HG02973 (cell line): Measurements from ENCODE around the gene CAGE1.
A peak's percentile ranks its signal among the peaks of the same experiment; 100 is the strongest.
"Not testable (repeated sequence)": the region's sequence is repeated elsewhere in the genome, so short reads cannot be mapped to it uniquely, and the experiment has no call there.

Experiments
- ATAC-seq: cut with Tn5 transposase; IDR thresholded peaks from one replicate; pipeline ENCODE4 v1.9.1; 2021; ENCODE audit warnings: moderate library complexity; ENCODE audit not compliant: unreplicated experiment

The CAGE1 gene

DNA sequence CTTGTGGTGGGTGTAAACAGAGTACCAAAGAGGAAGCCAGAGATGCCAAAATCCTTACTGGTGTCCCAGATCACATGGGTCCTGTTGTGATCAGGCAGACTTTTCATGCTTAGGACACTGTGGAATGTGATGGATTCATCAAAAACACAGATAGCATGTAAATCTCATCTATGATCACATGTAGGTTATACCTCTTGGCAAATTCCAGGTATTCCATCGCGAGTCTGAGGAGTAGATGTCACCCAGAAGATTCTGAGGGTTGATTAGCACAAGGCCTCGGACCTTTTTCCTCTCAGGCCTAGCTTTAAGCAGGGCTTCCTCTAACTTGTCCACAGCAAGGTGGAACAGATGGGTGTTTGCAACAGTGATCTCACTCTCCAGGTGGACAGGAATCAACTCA is 48.3 kb downstream of the CAGE1 start:
- no peak for ATAC-seq

DNA sequence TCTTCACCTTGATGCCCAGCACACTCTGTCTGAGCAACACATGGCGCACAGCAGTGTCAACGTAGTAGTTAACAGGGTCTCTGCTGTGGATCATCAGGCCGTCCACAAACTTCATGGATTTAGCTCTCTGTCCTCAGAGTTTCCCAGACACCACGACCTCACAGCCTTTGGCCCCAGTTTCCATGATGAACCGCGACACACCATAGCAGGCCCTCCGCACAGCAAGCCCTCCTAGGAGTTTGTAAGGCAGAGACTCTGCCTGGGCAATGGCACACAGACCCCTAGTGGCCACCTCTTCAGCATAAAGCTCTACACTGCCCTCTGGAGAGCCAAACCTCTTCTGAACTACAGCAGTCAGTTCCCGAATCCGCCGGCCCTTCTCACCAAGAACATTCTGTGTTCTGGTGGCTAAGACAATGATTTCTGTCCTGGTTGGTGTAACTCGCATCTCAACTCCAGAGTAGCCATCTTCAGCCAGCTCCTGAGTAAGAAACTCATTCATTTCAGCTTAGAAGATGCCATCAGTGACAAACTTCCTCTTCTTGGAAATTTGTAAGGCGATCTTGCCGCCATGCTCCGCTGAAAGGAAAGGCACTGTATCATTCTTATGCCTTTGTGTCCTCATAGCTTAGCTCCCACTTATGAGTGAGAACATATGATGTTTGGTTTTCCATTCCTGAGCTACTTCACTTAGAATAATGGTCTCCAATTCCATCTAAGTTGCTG is 50.4 kb downstream of the CAGE1 start:
- not testable (repeated sequence) for ATAC-seq

DNA sequence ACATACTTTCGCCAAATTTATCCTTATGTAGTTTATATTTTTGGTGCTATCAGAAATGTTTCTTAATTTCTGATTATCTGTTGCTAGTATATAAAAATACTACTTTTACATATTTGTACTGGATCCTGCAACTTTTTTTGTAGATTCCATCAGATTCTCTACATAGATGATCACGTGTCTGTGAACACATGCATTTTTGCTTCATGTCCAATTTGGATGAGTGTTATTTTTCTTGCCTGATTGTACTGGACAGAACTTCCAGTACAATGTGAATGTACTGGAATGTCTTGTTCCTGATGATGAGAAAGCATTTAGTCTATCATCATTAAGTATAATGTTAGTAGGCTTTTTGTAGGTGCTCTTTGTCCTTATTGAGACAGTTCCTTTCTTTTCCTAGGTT is 51.5 kb downstream of the CAGE1 start:
- ATAC-seq: no peak

DNA sequence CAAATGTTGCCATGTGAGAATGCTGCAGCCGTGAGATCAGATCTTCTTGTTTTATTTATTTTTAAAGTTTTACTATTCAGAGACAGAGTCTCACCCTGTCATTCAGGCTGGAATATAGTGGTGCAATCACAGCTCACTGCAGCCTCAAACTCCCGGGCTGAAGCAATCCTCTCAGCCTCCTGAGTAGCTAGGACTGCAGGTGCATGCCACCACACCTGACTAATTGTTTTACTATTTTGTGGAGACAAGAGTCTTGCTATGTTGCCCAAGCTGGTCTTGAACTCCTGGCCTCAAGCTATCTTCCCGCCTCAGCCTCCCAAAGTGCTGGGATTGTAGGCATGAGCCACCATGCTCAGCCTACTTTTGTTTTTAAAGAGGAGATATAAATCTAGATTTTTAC is 54.0 kb downstream of the CAGE1 start:
- no peak for ATAC-seq

DNA sequence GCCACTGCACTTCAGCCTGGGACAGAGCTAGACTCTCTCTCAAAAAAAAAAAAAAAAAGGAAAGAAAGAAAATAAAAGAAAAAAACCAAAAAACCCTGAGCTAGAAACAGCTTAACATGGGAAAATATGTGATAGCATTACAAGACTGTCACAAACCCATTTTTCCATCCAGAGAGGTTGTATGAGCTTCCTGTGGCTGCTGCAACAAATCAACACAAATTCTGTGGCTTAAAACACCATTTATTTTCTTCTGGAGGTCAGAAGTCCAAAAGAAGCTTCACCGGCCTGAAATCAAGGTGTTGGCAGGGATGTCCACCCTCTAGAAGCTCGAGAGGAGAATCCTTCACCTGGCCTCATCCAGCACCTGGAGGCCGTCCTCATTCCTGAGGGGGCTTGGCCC is 54.9 kb downstream of the CAGE1 start:
- no peak for ATAC-seq

DNA sequence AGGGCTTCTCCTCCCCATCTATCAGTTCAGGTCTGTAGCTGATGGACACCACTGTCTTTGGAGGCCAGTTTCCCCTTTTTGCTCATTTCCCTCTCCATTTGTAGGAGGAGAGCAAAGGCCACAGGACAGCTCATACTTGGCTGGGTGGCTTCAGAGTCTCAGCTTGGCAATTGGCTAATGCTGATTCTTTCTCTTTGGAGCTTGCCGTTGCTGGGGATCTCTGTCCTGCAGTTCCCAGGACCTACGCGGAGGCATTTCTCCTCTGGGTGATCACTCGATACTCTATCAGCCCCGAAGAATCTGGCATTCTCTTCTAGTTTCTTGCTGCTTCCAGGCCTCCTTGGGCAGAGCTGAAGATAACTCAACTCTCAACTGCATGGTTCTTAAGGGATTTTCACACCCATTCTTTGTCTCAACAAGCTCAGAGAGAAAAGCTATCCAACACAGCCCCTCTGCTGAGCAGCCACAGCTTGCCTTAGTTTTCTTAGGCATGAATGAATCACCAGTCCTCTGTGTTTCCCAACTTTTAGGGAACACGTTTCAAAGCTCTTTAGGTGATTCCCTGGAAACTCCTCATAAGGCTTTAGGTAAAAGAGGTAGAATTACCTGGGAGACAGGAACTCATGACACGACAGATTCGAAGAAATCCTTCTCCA is 57.3 kb downstream of the CAGE1 start:
- ATAC-seq: no peak

DNA sequence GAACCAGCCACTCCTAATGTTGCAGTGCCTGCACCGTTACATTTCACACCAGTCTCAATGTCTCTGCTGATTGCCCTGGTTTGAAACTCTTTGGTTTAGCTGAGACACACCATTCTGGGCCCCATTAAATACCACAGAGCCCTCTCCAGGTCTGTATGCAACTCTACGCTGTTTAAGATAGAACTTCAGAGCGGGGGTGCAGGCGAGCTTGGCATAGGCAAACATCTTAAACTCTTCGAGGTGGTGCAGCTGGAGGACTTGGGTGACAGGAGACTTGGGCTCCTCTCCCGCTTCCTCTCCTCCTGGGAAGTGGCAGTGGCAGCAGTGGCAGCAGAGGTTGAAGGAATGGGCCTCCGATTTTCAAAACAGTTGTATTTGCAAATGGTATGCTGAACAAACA is 58.1 kb downstream of the CAGE1 start:
- ATAC-seq: no peak

DNA sequence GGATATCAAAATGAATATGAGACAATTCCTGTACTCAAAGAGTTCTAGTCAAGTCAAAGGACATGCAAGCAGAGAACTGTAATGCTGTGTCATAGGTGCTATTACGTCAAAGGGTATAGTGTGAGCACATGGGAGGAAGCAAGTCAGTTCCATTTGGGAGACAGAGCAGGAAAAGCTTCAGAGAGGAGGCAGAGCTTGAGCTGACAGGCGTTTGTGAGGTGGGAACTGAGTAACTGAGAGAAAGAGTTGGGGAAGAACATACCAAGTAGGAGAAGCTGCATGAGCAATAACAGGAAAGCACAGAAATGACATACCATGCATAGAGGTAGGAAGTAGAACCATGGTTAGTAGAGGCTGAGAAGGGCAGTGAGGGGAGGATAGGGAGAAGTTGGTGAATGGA is 61.3 kb downstream of the CAGE1 start:
- ATAC-seq: no peak

DNA sequence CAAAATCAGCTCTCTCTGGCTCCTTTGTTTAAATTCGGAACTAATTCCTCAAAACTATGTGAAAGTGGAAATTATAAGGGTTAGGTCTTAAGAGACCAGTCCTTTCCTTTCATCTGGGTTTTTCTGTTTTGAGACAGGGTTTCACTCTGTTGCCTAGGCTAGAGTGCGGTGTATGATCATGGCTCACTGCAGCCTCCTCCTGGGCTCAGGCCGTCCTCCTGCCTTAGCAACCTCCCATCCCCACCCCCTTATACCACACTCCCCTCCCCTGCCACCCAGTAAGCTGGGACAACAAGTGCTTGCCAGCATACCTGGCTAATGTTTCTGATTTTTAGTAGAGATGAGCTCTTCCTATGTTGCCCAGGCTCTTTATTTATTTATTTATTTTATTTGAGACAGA is 63.8 kb downstream of the CAGE1 start:
- no peak for ATAC-seq

DNA sequence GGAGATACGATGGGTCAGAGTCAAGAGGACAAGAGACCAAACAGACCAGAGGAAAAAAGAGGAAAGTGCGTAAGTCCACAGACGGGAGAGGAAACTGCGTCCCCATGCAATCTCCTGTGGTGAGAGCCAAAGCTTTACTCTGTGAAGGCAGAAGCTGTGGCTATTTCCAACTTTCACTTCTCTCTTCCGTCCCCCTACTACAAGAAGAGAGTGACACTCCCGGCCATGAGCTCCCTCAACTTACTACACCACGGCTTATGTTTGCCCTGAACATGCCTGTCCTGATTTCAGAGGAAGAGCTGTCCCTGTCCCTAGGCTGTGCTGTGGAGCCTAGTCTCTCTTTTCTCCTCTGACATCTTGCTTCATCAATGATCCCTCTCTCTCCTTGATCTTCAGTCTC is 65.0 kb downstream of the CAGE1 start:
- peak; percentile 59 for ATAC-seq

DNA sequence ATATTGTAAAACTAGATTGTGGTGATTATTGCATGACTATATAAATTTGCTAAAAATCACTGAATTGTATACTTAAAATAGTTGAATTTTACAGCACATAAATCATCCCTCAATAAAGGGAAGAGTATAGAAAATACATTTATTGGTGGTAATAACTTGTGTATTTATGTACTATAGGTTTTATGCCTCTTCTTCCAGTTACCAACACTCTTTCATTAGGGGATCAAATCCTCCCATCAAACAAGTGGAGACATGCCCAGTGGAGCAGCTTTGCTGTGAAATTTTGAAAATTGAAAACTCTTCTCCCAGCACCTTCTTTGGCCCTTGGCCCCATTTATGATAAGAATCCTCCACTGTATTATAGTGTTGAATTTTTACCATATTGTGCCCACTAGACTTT is 66.5 kb downstream of the CAGE1 start:
- no peak for ATAC-seq

DNA sequence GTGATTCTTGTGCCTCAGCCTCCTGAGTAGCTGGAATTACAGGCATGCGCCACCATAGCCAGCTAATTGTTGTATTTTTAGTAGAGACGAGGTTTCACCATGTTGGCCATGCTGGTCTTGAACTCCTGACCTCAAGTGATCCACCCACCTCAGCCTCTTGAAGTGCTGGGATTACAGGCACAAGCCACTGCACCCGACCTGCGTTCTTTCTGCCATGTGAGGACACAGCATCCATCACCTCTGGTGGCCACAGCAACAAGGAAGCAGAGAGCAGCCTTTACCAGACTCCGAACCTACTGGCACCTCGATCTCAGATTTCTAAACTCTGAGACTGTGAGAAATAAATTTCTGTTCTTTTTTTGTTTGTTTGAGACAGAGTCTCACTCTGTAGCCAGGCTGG is 67.7 kb downstream of the CAGE1 start:
- not testable (repeated sequence) for ATAC-seq

DNA sequence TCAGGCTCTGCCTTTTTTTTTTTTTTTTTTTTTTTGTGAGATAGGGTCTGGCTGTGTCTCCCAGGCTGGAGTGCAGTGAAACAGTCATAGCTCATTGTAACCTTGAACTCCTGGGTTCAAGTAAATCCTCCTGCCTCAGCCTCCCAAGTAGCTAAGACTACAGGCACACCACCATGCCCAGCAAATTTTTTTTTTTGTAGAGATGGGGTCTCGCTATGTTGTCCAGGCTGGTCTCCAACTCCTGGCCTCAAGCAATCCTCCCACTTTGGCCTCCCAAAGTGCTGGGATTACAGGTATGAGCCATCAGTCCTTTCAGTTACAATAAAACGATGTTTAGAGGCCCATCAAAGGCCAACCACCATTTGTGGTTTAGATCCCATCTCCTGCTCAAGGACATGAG is 70.1 kb downstream of the CAGE1 start:
- ATAC-seq: not testable (repeated sequence)

DNA sequence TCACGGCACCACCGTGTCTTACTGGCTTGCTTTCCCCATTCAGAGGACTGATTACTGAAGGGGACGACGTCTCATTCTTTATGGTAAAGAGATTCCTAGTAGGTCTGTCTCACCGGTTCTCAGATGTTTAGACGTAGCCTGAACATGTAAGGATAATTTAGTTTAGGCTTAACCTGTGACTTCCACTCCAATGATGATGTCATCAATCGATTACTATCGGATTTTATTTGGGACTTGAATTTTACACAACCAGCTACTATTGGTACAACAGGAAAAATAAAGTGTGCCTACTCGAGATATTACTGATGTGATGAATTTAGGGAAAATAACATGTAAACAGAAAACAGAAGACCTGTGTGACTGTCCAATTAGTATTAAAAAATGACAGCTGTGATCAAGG is 72.0 kb downstream of the CAGE1 start:
- no peak for ATAC-seq

DNA sequence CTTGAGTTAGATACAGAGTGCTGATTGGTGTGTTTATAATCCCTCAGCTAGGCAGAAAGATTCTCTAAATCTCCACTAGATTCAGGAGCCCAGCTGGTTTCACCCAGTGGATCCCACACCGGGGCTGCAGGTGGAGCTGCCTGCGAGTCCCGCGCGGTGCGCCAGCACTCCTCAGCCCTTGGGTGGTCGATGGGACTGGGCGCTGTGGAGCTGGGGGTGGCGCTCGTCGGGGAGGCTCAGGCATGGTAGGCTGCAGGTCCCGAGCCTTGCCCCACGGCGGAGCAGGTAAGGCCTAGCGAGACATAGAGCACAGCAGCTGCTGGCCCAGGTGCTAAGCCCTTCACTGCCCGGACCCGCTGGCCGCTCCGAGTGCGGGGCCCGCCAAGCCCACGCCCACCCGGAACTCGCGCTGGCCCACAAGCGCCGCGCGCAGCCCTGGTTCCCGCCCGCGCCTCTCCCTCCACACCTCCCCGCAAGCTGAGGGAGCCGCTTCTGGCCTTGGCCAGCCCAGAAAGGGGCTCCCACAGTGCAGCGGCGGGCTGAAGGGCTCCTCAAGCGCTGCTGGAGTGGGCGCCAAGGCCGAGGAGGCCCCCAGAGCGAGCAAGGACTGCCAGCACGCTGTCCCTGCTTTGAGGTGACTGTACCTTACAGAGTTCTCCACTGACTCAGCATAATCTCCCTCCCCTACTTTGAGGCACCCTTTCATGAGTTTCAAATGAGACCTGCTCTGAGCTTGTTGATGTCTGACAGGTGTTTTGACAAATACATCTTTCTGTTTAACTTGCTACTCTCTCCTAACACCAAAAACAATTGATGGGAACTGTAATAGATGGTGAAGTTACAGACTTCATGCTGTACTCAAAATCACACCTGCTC is 72.6 kb downstream of the CAGE1 start:
- no peak for ATAC-seq

DNA sequence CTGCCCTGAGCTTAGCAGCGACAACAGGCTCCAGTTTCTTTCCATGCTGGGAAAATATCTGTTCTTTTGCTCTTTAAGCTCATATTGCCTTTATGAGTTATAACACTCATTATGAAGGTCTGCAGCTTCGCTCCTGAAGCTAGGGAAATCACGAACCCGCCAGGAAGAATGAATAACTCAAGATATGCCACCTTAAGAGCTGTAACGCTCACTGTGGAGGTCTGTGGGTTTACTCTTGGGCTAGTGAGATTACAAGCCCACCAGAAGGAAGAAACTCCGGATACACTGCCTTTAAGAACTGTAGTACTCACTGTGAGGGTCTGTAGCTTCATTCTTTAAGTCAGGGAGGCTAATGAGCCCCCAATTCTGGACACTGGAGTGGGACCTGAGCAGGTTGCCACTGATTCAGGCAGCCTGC is 73.6 kb downstream of the CAGE1 start:
- no peak for ATAC-seq

DNA sequence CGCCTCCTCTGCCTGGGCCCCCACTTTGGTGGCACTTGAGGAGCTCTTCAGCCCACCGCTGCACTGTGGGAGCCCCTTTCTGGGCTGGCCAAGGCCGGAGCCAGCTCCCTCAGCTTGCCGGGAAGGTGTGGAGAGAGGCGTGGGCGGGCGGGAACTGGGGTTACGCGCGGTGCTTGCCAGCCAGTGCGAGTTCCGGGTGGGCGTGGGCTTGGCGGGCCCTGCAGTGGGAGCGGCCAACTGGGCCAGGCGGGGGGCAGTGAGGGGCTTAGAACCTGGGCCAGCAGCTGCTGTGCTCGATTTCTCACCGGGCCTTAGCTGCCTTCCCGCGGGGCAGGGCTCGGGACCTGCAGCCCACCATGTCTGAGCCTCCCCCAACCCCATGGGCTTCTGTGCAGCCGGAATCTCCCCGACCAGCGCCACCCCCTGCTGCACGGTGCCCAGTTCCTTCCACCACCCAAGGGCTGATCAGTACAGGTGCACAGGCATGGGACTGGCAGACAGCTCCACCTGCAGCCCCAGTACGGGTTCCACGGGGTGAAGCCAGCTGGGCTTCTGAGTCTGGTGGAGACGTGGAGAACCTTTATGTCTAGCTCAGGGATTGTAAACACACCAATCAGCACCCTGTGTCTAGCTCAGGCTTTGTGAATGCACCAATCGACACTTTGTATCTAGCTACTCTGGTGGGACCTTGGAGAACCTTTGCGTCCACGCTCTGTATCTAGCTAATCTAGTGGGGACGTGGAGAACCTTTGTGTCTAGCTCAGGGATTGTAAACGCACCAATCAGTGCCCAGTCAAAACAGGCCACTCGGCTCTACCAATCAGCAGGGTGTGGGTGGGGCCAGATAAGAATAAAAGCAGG is 74.2 kb downstream of the CAGE1 start:
- not testable (repeated sequence) for ATAC-seq

DNA sequence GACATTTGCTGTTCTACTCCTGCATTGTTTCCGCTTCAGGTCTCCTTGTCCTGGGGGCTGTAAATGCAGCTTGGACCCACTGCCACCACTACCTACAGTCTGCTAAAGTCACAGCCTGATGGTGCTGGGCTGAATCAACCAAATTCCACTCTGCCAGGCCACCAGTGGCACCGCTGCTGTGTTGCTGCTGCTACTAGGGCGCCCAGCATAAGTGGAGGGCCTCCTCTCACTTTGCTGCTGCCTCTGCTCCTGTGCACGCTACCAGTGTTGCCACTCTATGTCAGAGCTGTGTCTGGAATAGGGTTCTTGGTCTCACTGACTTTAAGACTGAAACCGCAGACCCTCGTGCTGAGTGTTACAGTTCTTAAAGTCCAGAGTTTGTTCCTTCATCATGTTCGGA is 75.1 kb downstream of the CAGE1 start:
- ATAC-seq: no peak

DNA sequence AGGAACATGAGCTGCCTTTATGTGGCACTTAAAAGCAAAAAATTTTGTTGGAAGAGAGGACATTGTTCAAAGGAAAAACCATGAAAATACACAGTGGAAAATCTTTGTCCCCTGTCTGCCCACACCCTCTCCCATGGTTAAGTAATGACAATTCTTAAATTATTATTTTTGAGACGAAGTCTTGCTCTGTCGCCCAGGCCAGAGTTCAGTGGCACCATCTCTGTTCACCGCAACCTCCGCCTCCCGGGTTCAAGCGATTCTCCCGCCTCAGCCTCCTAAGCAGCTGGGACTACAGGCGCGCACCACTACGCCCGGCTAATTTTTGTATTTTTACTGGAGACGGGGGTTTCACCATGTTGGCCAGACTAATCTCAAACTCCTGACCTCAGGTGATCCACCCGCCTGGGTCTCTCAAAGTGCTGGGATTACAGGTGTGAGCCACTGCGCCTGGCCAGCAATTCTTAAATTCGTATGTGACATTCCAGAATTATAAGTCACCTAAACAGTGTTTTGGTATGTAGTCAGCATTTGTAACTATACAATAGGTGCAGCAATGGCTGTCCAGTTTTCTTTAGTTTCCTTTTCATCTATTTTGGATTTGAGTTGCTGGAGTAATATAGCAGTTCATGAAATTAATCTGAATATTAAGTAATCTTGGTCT is 75.9 kb downstream of the CAGE1 start:
- no peak for ATAC-seq
